ENCODE results near the gene NUP50. TPM values are rescaled to one million over a fixed set of nuclear protein-coding genes. Genes with fewer than 3 reads are reported as not detected.

Gene NUP50
- total RNA-seq, 6 experiments from 2014 or later = 26.4 to 57.2 (median 31.4) TPM

DNA sequence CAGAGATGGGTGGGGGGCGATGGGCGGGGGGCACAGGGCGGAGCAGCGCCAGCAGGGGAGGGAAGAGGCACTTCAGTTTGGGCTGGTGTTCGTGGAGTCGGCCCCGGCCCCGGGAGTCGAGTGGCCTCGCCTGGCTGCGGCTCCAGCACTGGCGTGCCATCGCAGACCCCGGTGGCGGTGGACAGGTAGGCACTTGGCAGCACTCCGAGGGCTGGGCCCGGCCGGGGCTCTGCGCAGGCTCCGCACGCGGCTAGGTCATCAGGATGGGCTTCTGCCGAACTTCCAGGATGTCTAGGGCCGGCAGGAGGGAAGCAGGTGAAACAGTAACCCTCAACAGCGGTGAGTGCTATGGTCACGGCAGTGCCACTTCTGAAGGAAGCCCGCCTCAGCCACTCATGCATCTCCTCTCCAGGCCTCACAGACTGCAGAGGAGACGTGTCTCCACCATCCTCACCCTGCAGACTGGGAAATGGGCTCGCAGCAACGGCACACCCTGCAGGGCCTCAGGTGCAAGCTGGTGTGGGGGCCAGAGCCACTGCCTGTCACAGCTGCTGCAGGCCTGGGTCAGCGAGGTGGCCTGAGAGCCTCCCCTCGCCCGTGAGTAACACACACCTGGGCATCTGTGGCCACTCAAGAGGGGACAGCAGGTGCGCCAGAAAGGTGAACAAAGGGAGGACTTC lies 33.3 kb downstream of the NUP50 start:
- Histone ChIP-seq H3K9me3 (no peaks in the 10 kb centered on the region), H3K27ac (no peak overlapping the region), H3K4me3 (no peak overlapping the region), H3K27me3 (no peaks in the 10 kb centered on the region), H3K36me3 (peaks cover 0 to 31% (median 3%) of the 10 kb centered on the region in 4 donors), H3K4me1 (no peaks in the 10 kb centered on the region)
- whole genome bisulfite sequencing (ENCODE audit: insufficient coverage, low coverage, low lambda C conversion rate, missing lambda C conversion rate) = 87% methylated on average over 3 of the region's 34 CpGs
- ATAC-seq (no peak), DNase-seq (no peak)
- intact Hi-C loops (cut with DNase I) = no loop called here
- TF ChIP-seq POLR2A (IDR thresholded peaks at IDR 0.05) = no peak
- TF ChIP-seq, protein P1, sequence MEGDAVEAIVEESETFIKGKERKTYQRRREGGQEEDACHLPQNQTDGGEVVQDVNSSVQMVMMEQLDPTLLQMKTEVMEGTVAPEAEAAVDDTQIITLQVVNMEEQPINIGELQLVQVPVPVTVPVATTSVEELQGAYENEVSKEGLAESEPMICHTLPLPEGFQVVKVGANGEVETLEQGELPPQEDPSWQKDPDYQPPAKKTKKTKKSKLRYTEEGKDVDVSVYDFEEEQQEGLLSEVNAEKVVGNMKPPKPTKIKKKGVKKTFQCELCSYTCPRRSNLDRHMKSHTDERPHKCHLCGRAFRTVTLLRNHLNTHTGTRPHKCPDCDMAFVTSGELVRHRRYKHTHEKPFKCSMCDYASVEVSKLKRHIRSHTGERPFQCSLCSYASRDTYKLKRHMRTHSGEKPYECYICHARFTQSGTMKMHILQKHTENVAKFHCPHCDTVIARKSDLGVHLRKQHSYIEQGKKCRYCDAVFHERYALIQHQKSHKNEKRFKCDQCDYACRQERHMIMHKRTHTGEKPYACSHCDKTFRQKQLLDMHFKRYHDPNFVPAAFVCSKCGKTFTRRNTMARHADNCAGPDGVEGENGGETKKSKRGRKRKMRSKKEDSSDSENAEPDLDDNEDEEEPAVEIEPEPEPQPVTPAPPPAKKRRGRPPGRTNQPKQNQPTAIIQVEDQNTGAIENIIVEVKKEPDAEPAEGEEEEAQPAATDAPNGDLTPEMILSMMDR (IDR thresholded peaks at IDR 0.05) = no peak

DNA sequence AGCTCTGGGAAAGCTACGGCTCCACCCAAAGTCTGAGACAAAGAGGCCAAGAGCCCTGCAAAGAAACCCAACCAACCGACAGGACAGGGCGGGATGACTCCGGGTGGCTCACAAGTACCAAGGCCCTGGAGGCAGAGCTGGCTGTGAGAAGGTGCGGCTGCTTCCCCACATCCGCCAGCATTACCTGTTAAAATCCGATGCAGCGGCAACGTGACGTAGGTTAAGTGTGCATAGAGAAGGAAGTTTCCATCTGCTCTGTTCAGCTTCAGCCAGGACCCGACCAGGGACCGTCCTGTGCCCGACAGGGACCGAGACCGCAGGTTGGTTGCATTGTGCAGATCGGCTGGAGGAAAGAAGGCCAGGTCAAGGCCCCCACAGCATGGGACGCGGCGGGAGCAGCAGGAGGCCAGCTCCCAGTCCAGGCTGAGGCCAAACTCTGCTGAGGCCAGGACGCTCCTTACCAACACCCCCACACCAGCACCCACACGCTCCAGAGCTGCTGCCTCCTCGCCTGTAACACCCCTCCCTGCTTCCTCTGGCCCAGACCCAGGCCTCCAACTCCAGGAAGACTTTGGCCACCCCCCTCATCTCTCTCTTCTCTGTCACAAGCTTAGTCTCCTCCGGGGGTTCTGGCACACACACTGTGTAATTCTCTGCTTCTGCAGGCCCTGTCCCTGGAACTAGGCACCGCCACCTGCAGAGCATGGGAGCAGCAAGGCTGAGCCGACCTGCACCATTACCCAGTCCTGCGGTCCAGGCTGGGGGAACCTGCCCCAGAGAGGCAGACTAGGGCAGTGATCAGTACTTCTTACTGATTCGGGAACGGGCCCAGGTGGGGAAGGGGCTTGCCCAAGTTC lies 34.1 kb downstream of the NUP50 start:
- peaks cover 0 to 38% (median 5%) of the 10 kb centered on the region in 4 donors for H3K36me3 ChIP-seq
- DNase-seq (peak in 1 of 3 donors; percentile 41), ATAC-seq (no peak)
- no peaks in the 10 kb centered on the region for H3K9me3 ChIP-seq
- no peaks in the 10 kb centered on the region for H3K4me1 ChIP-seq
- 90% methylated on average over 7 of the region's 28 CpGs for WGBS (ENCODE audit: insufficient coverage, low coverage, low lambda C conversion rate, missing lambda C conversion rate)
- H3K27ac ChIP-seq = no peak overlapping the region
- TF ChIP-seq, protein P1 (IDR thresholded peaks at IDR 0.05) = no peak
- no peak for TF ChIP-seq POLR2A (IDR thresholded peaks at IDR 0.05)
- H3K27me3 ChIP-seq = no peaks in the 10 kb centered on the region
- no peak overlapping the region for H3K4me3 ChIP-seq
- intact Hi-C loops (cut with DNase I) = no loop called here

GRCh38 chr22:45198463-45198795 lies 34.7 kb downstream of the NUP50 start:
- H3K9me3 ChIP-seq = no peaks in the 10 kb centered on the region
- H3K27me3 ChIP-seq = no peaks in the 10 kb centered on the region
- DNase-seq (no peak), ATAC-seq (no peak)
- TF ChIP-seq, protein P1 (IDR thresholded peaks at IDR 0.05) = no peak
- no peak for TF ChIP-seq POLR2A (IDR thresholded peaks at IDR 0.05)
- no peaks in the 10 kb centered on the region for H3K4me1 ChIP-seq
- H3K4me3 ChIP-seq = no peak overlapping the region
- intact Hi-C loops (cut with DNase I) = no loop called here
- no CpG with 5 or more reads among the region's 9 CpGs for WGBS (ENCODE audit: insufficient coverage, low coverage, low lambda C conversion rate, missing lambda C conversion rate)
- no peak overlapping the region for H3K27ac ChIP-seq
- H3K36me3 ChIP-seq = peaks cover 0 to 40% (median 6%) of the 10 kb centered on the region in 4 donors

DNA sequence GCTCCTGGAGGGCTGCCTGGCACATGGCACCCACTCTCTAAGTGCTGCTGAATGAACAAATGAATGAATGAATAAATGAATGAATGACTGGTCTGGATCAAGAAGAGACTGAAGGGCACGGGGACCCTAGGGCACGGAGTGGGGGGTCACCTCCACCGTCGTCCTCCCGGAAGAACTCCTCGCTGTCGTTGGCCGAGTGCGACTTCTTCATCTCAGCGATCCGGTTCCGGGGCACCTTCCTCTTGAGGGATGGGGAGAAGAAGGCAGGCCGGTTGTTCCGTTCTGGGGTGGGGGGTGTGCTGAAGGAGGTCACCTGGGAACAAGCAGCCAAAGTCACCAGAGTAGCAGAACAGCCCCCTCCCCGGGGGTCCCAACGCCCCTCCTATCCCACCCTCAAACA lies 36.0 kb downstream of the NUP50 start:
- H3K9me3 ChIP-seq = no peaks in the 10 kb centered on the region
- no peaks in the 10 kb centered on the region for H3K4me1 ChIP-seq
- TF ChIP-seq POLR2A (IDR thresholded peaks at IDR 0.05) = no peak
- TF ChIP-seq, protein P1 (IDR thresholded peaks at IDR 0.05) = no peak
- intact Hi-C loops (cut with DNase I) = no loop called here
- H3K27me3 ChIP-seq = no peaks in the 10 kb centered on the region
- DNase-seq (no peak), ATAC-seq (no peak)
- 100% methylated on average over 2 of the region's 16 CpGs for WGBS (ENCODE audit: insufficient coverage, low coverage, low lambda C conversion rate, missing lambda C conversion rate)
- no peak overlapping the region for H3K27ac ChIP-seq
- no peak overlapping the region for H3K4me3 ChIP-seq
- peaks cover 0 to 45% (median 7%) of the 10 kb centered on the region in 4 donors for H3K36me3 ChIP-seq

Data from right lobe of liver (tissue), 6 donors.